Sigmoid colon (tissue), 7 donors: Measurements from ENCODE around the gene MICAL2. TPM values are rescaled to one million over a fixed set of nuclear protein-coding genes. Genes with fewer than 3 reads are reported as not detected.
A peak's percentile ranks its signal among the peaks of the same experiment; 100 is the strongest.

Source experiments
- DNase-seq: peaks from one replicate; pipeline ENCODE4 v3.0.0-alpha.2; 2019
- H3K27ac ChIP-seq, 4 donors: fragments of 200-600 bp; sonication (generic); one replicate each; pipeline ENCODE4 v1.5.1; 2016 to 2019; ENCODE audit warnings: mild to moderate bottlenecking in 1 of 4
- H3K27me3 ChIP-seq, 3 donors: fragments of 200-600 bp; sonication (generic); one replicate each; pipeline ENCODE4 v1.5.1; 2019; ENCODE audit warnings: mild to moderate bottlenecking in 1 of 3
- H3K36me3 ChIP-seq, 4 donors: fragments of 200-600 bp; sonication (generic); one replicate each; pipeline ENCODE4 v1.5.1; 2016 to 2019
- H3K4me1 ChIP-seq, 4 donors: fragments of 200-600 bp; sonication (generic); one replicate each; pipeline ENCODE4 v1.5.1; 2017 to 2019
- H3K4me3 ChIP-seq, 4 donors: fragments of 200-600 bp; sonication (generic); one replicate each; pipeline ENCODE4 v1.5.1; 2017 to 2019; ENCODE audit warnings: mild to moderate bottlenecking in 2 of 4, moderate library complexity in 1 of 4
- H3K9me3 ChIP-seq, 4 donors: fragments of 200-600 bp in 3 of 4; sonication (generic) in 3 of 4; one replicate each; pipeline versions ENCODE4 v1.5.1 to v1.6.1; 2013 to 2019
- CTCF ChIP-seq, 4 experiments: fragments of 450-650 bp in 3 of 4; fragments of 200-600 bp in 1 of 4; IDR thresholded peaks; one replicate each; pipeline ENCODE4 v1.5.1; 2016 to 2019; ENCODE audit warnings: antibody characterized with exemption in 4 of 4, mild to moderate bottlenecking in 3 of 4, moderate library complexity in 2 of 4
- EP300 ChIP-seq, 4 donors: sonication (generic); formaldehyde crosslinking; IDR thresholded peaks; one replicate each; pipeline ENCODE4 v1.6.1; 2017; ENCODE audit warnings: antibody characterized with exemption in 4 of 4
- POLR2A ChIP-seq, 2 donors: fragments of 450-650 bp; IDR thresholded peaks; one replicate each; pipeline ENCODE4 v1.6.1; 2016; ENCODE audit warnings: antibody characterized with exemption in 2 of 2, mild to moderate bottlenecking in 2 of 2, moderate library complexity in 2 of 2
- POLR2AphosphoS5 ChIP-seq, 4 donors: sonication (generic); formaldehyde crosslinking; IDR thresholded peaks; one replicate each; pipeline ENCODE4 v1.6.1; 2017; ENCODE audit warnings: antibody characterized with exemption in 4 of 4
- WGBS, 2 donors: extraction: QIAGEN DNeasy Blood & Tissue Kit; methylation state at CpG; one replicate each; pipeline ENCODE4 v1.1.7; 2013; 5-methylcytosine and 5-hydroxymethylcytosine counted together
- intact Hi-C: fragments of 100-400 bp; cut with DNase I; formaldehyde crosslinking; loops from one replicate; pipeline ENCODE4 v1.15.1; 2023
- polyA plus RNA-seq, 3 donors: library from polyadenylated mRNA; stranded (reverse); fragments of 200-250 nt; gene quantifications; one replicate each; pipeline ENCODE4 v1.2.3, GENCODE V29; 2013
- total RNA-seq, 4 donors: library from RNA; depleted of rRNA; stranded (reverse); fragments of >200 nt; gene quantifications; one replicate each; pipeline ENCODE4 v1.1.0, GENCODE V29; 2016
- donor health status: healthy with polysubstance abuse.
- donor health status: Bipolar disorder and iron deficiency.
- donor health status: healthy.

Gene MICAL2
- total and polyA plus RNA-seq, 7 donors, result 36.6 to 145 (median 115) TPM

GRCh38 chr11:12246989-12247388 lies 136.6 kb downstream of the MICAL2 start:
- H3K36me3 ChIP-seq, result peaks cover 0 to 13% (median 5%) of the 10 kb centered on the region in 4 donors

GRCh38 chr11:12247543-12248254 lies 137.3 kb downstream of the MICAL2 start:
- no peak overlapping the region for H3K4me3 ChIP-seq
- H3K27ac ChIP-seq, result peak overlapping the region; percentile 61 to 89 (median 78)
- peak in 1 of 4 experiments; percentile 7 for TF ChIP-seq CTCF (IDR thresholded peaks at IDR 0.05)
- TF ChIP-seq EP300 (IDR thresholded peaks at IDR 0.05), result no peak
- TF ChIP-seq POLR2AphosphoS5 (IDR thresholded peaks at IDR 0.05), result no peak
- TF ChIP-seq POLR2A (IDR thresholded peaks at IDR 0.05), result no peak
- peaks cover 0 to 13% (median 5%) of the 10 kb centered on the region in 4 donors for H3K36me3 ChIP-seq
- H3K9me3 ChIP-seq, result no peaks in the 10 kb centered on the region
- H3K27me3 ChIP-seq, result no peaks in the 10 kb centered on the region
- intact Hi-C loops, result no loop called here
- no peak for DNase-seq
- H3K4me1 ChIP-seq, result peaks cover 0 to 75% (median 69%) of the 10 kb centered on the region in 4 donors
- WGBS, 2 donors, result 35 to 73% methylated on average over 3 of the region's 3 CpGs

More at GRCh38 chr11:12246989-12247388, 136.6 kb downstream of the MICAL2 start:
- H3K4me3 ChIP-seq, result no peak overlapping the region
- peak overlapping the region; percentile 61 to 89 (median 78) for H3K27ac ChIP-seq
- intact Hi-C loops, result no loop called here
- H3K4me1 ChIP-seq, result peaks cover 0 to 82% (median 73%) of the 10 kb centered on the region in 4 donors
- TF ChIP-seq POLR2A (IDR thresholded peaks at IDR 0.05) (no peak), CTCF (IDR thresholded peaks at IDR 0.05) (no peak), EP300 (IDR thresholded peaks at IDR 0.05) (no peak), POLR2AphosphoS5 (IDR thresholded peaks at IDR 0.05) (no peak)
- no peaks in the 10 kb centered on the region for H3K9me3 ChIP-seq
- DNase-seq, result no peak
- WGBS, 2 donors, result 92 to 94% methylated on average over 4 of the region's 4 CpGs
- no peaks in the 10 kb centered on the region for H3K27me3 ChIP-seq

- Histone ChIP-seq H3K27me3 (no peaks in the 10 kb centered on the region), H3K9me3 (no peaks in the 10 kb centered on the region), H3K4me1 (peaks cover 0 to 69% (median 63%) of the 10 kb centered on the region in 4 donors), H3K36me3 (peaks cover 0 to 13% (median 5%) of the 10 kb centered on the region in 4 donors), H3K4me3 (no peak overlapping the region), H3K27ac (peak overlapping the region; percentile 61 to 89 (median 78))
- TF ChIP-seq POLR2A (IDR thresholded peaks at IDR 0.05) (no peak), POLR2AphosphoS5 (IDR thresholded peaks at IDR 0.05) (peak in 2 of 4 donors; percentile 62 to 63)
- intact Hi-C loops, result no loop called here
- WGBS, 2 donors, result 12 to 50% methylated on average over 5 of the region's 5 CpGs
- peak; percentile 92 for DNase-seq
Measured at GRCh38 chr11:12248330-12248729, 137.9 kb downstream of the MICAL2 start.

DNA sequence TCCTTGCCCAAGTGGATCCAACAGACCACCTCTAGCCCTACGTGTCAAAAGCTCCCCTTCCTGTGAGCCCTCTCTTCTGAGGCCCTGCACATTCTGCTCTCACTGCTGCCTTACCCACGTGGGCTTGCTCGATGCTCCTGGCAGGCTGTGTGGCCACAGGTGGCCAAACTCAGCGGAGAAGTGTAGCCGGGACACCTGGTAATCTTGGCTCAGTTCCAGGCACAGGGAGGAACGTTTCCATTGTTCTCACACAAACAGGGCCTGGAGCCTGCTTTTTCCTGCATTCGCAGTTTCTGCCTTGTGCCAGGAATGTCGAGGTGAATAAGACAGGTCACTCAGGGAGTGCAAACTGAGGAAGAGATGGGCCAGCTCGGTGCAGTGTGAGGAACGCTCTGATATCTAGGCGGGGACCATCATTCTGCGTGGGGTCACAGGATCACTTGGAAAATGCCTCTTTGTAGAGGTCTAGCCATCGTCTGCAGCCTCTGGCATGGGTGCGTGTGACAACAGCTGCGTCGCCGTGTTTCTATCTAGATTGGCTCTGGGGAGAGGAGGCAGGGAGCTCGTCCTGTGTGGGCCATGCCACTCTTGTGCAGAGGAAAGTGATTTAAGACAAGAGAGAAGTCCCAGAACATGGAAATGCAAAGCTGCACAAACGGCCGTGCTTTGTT lies 139.3 kb downstream of the MICAL2 start:
- Histone ChIP-seq H3K4me1 (peaks cover 0 to 55% (median 50%) of the 10 kb centered on the region in 4 donors), H3K9me3 (no peaks in the 10 kb centered on the region), H3K27me3 (no peaks in the 10 kb centered on the region), H3K4me3 (no peak overlapping the region), H3K27ac (peak overlapping the region in 2 of 4 donors; percentile 88 to 89), H3K36me3 (peaks cover 0 to 14% (median 6%) of the 10 kb centered on the region in 4 donors)
- WGBS, 2 donors, result 28 to 60% methylated on average over 20 of the region's 20 CpGs
- peak; percentile 82 for DNase-seq
- no peak for TF ChIP-seq CTCF (IDR thresholded peaks at IDR 0.05)
- no peak for TF ChIP-seq EP300 (IDR thresholded peaks at IDR 0.05)
- no peak for TF ChIP-seq POLR2A (IDR thresholded peaks at IDR 0.05)
- peak in 3 of 4 donors; percentile 5 to 59 (median 46) for TF ChIP-seq POLR2AphosphoS5 (IDR thresholded peaks at IDR 0.05)
- intact Hi-C loops, result no loop called here
